ENCODE results near the gene PLXNB3. TPM values are rescaled to one million over a fixed set of nuclear protein-coding genes. Genes with fewer than 3 reads are reported as not detected.

Gene PLXNB3
- total RNA-seq, 1 donor from 2014 or later: 2.9 TPM

- DNase-seq: no peak
- TF ChIP-seq CTCF (IDR thresholded peaks at IDR 0.05; ENCODE audit: borderline replicate concordance): no peak
- H3K4me1 ChIP-seq: peaks cover 22% of the 10 kb centered on the region
- H3K4me3 ChIP-seq: no peak overlapping the region
- no peaks in the 10 kb centered on the region for H3K9me3 ChIP-seq (replicated peaks)
- H3K27ac ChIP-seq (replicated peaks): no peak overlapping the region
- H3K36me3 ChIP-seq: no peaks in the 10 kb centered on the region
- intact Hi-C loops (cut with micrococcal nuclease): no loop called here
- no peaks in the 10 kb centered on the region for H3K27me3 ChIP-seq (ENCODE audit: low read depth)
Observed at GRCh38 chrX:153766871-153767673, 3.0 kb downstream of the PLXNB3 start.

GRCh38 chrX:153767674-153768055 lies 3.6 kb downstream of the PLXNB3 start:
- H3K9me3 ChIP-seq (replicated peaks): no peaks in the 10 kb centered on the region
- TF ChIP-seq CTCF (IDR thresholded peaks at IDR 0.05; ENCODE audit: borderline replicate concordance): no peak
- H3K4me3 ChIP-seq: no peak overlapping the region
- peaks cover 22% of the 10 kb centered on the region for H3K4me1 ChIP-seq
- H3K36me3 ChIP-seq: no peaks in the 10 kb centered on the region
- intact Hi-C loops (cut with micrococcal nuclease): no loop called here
- H3K27ac ChIP-seq (replicated peaks): no peak overlapping the region
- H3K27me3 ChIP-seq (ENCODE audit: low read depth): no peaks in the 10 kb centered on the region
- DNase-seq: no peak

GRCh38 chrX:153768311-153769157 lies 4.5 kb downstream of the PLXNB3 start:
- Histone ChIP-seq H3K9me3 (replicated peaks) (no peaks in the 10 kb centered on the region), H3K27me3 (ENCODE audit: low read depth) (no peaks in the 10 kb centered on the region), H3K36me3 (no peaks in the 10 kb centered on the region), H3K27ac (replicated peaks) (no peak overlapping the region), H3K4me3 (no peak overlapping the region), H3K4me1 (peaks cover 22% of the 10 kb centered on the region)
- DNase-seq: no peak
- intact Hi-C loops (cut with micrococcal nuclease): no loop called here
- TF ChIP-seq CTCF (IDR thresholded peaks at IDR 0.05; ENCODE audit: borderline replicate concordance): no peak

DNA sequence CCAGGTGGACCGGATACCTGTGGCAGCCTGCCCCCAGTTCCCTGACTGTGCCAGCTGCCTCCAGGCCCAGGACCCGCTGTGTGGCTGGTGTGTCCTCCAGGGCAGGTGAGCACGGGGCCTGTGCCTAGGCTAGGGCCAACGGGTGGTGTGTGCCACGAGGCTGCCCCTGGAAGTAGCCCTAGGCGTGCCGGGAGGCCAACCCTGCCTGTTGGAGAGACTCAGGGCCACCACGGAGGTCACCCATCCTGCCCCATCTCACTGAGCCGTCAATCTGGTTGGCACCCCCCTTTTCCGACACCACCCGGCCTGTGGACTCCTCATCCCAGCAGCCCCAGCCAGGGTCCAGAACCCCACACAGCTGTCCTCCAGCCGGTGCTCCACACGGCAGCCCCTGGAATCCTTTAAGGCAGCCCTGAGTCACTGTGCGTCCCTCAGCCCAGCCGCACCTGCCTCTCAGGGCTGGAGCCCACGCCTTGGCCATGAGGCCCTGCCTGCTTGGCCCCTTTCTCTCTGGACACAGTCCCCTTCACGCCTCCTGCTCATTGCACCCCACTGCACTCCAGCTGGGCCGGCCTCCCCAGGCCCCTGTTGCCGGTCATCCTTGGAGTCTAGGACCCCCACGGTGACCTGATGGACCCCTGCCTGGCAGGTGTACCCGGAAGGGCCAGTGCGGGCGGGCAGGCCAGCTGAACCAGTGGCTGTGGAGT lies 5.3 kb downstream of the PLXNB3 start:
- no peaks in the 10 kb centered on the region for H3K36me3 ChIP-seq
- no peak for TF ChIP-seq CTCF (IDR thresholded peaks at IDR 0.05; ENCODE audit: borderline replicate concordance)
- H3K27me3 ChIP-seq (ENCODE audit: low read depth): no peaks in the 10 kb centered on the region
- no peak overlapping the region for H3K27ac ChIP-seq (replicated peaks)
- intact Hi-C loops (cut with micrococcal nuclease): no loop called here
- no peaks in the 10 kb centered on the region for H3K9me3 ChIP-seq (replicated peaks)
- no peak overlapping the region for H3K4me3 ChIP-seq
- DNase-seq: no peak
- H3K4me1 ChIP-seq: peaks cover 19% of the 10 kb centered on the region

GRCh38 chrX:153769865-153770600 lies 6.0 kb downstream of the PLXNB3 start:
- H3K4me3 ChIP-seq: no peak overlapping the region
- peaks cover 12% of the 10 kb centered on the region for H3K4me1 ChIP-seq
- DNase-seq: no peak
- no peaks in the 10 kb centered on the region for H3K36me3 ChIP-seq
- no peak for TF ChIP-seq CTCF (IDR thresholded peaks at IDR 0.05; ENCODE audit: borderline replicate concordance)
- H3K9me3 ChIP-seq (replicated peaks): no peaks in the 10 kb centered on the region
- no peak overlapping the region for H3K27ac ChIP-seq (replicated peaks)
- no peaks in the 10 kb centered on the region for H3K27me3 ChIP-seq (ENCODE audit: low read depth)
- intact Hi-C loops (cut with micrococcal nuclease): no loop called here

All from left ventricle myocardium inferior (tissue), 1 donor.